UCSD-AML1 (cell line): ENCODE measurements around the gene BCAP31.
"Not testable (repeated sequence)": the region's sequence is repeated elsewhere in the genome, so short reads cannot be mapped to it uniquely, and the experiment has no call there.

ENCODE experiments used
- DNase-seq: peaks from one replicate; lab custom pipeline; 2025; ENCODE audit not compliant: unreplicated experiment; lab: John Stamatoyannopoulos, UW

BCAP31 gene

DNA sequence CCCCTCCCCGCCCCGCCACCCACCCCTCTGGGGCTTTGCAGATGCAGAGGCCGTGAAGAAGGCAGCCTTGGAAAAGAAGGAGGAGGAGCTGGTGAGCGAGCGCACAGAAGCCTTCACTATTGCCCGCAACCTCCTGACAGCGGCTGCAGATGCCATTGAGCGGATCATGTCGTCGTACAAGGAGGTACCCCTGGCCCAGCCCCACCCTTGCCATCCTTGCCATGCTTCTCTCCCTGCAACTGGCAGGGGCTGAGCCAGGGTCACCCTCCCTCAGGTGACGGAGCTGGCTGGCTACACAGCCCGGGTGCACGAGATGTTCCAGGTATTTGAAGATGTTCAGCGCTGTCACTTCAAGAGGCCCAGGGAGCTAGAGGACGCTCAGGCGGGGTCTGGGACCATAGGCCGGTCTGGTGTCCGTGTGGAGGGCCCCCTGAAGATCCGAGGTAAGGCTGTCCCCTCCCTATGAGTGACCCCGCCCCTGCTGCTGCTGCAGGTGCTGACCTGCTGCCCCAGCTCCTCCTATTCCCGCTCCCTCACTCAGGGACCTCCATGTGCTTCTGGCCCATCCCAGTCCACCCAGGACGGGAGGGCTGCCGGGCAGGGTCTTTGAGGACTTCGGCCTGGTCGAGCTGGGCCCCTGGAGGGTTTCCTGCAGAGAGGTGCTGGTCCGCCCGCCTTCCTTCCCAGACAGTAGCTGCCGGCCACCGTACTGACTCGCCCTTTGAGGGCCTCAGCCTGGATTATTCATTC, 12.1 kb upstream of the BCAP31 start:
- no peak for DNase-seq

DNA sequence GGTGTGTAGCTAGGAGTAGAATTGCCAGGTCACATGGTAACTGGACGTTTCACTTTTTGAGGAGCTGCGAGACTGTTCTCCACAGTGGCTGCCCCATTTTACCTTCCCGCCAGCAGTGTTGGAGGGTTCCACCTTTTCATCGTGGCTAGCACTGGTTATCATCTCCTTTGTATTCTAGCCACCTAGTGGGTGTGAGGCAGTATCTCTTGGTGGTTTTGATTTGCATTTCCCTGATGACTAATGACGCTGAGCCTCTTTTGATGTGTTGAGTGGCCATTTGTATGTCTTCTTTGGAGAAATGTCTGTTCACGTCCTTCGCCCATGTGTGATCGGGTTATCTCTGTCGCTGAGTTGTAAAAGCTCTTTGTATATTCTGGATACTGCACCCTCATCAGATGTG, 11.1 kb upstream of the BCAP31 start:
- DNase-seq: no peak

DNA sequence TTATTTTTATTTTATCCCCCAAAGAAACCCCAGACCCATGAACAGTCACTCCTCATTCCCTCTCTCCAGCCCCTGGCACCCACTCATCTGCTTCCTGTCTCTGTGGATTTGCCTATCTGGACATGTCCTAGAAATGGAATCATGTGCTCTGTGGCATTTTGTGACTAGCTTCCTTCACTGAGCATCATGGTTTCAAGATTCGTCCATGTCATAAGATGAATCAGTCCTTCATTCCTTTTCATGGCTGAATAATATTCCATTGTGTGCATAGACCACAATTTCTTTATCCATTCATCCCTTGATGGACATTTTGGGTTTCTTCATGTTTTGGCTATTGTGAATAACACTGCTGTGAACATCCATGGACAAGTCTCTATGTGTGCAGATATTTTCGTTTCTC, 10.7 kb upstream of the BCAP31 start:
- DNase-seq: no peak

DNA sequence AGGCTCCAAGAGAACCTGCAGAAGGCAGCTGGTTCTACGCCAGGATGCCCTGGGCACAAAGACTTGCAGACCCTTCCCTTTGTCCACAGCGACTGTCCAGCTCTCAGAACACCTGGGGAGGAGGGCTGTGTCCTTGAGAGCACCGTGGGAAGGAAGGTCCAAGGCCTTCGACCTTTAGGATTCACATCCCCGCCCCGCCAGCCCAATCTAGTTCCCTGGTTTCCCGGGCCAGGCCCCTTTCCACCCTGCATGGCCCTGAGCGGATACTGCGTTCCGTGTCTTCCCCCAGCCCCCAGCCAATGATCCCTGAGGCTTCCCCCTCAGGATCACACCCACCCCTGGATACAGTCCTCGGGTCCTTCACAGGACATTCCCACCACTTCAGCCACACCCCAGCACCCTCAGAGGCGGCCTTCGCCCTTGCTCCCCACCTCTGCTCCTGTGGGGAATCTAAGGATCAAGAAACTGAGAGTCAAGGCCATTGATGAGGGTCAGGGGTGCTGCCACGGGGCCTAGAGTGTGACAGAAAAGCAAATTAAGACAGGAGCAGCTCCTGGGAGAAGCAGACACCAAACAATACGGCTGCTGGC, 9.6 kb upstream of the BCAP31 start:
- no peak for DNase-seq

DNA sequence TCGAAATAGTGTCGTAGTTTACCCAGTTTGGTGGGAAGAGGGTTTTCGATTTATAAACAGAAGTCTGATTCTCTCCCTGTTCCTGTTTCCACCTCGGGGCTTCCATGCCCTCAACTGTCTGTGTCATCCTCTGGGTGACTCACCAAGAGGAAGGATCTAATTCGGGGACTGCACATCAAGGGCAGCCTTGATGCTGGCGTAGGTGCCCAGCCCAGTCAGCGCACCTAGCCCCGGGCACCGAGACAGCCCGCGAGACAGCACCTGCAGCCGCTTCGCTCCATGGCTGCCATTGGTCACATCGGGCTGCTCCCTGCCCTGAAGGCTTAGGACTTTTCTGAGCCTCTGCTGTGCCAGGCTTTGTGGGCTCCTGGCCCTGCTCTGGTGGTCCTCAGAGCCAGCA, 8.2 kb upstream of the BCAP31 start:
- no peak for DNase-seq

- DNase-seq: no peak
These were observed 7.6 kb upstream of the BCAP31 start for GRCh38 chrX:153731845-153732215.

DNA sequence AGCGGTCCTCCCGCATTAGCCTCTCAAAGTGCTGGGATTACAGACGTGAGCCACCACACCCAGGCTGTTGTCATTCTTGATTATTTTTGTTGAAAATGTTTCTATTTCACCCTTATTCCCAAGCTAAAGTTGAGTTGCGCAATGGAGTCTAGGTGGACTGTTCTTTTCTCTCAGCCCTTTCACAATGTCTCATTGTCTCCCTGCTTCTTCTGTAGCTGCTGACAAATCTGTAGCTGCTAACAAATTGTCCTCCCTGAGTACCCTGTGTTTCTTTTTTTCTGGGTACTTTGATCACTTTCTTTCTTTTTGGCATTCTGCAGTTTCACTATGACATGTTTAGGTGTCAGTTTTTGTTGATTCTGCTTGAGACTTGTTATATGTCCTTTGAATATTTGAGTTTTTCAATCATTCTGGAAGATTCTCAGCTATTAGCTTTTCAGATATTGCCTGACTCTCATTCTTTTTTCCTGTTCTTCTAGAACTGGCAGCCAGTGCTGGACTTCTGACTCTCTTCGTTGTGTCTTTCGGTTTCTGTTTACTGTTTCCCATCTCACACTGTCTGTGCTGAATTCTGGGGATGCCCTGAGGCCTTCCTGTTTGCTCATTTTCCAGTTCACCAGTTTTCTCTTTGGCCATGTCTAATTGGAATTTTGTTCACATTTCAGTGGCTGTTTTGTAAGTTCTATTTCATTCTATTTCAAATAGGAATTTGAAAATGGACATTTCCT, 7.1 kb upstream of the BCAP31 start:
- DNase-seq: no peak

DNA sequence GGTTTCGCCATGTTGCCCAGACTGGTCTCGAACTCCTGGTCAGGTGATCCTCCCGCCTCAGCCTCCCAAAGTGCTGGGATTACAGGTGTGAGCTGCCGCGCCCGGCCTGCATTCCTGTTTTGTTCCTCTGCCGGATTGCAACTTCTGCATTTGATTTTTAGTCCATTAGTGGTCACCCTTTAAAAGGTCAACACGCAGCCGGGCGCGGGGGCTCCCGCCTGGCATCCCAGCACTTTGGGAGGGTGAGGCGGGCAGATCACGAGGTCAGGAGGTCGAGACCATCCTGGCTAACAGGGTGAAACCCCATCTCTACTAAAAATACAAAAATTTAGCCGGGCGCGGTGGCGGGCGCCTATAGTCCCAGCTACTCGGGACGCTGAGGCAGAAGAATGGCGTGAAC, 5.9 kb upstream of the BCAP31 start:
- DNase-seq: not testable (repeated sequence)

DNA sequence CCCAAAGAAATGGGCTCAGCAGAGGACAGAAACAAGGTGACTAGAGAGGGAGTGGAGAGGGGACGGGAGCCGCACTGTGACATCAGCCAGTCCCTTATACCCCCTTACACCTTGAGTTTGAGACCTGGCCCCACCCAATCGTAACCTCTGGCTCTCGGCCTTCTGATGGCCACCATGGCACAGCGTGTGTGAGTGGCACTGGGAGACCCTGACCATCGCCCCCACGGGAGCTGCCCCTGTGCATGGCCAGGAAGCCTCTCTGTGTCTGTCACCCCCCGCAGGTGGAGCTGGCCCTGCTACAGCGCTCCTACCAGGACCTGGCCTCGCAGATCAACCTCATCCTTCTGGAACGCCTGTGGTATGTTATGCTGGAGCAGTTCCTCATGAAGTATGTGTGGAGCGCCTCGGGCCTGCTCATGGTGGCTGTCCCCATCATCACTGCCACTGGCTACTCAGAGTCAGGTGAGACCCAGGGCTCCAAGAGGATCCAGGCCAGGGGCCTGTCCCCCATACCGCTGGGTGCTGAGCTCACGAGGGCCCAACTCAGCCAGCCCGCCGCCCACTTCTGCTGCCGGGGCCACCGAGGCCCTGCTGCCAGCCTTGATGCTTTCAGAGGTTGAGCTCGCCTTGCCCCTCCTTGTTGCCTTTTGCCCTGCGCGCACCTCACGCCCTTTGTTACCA, 4.9 kb upstream of the BCAP31 start:
- DNase-seq: no peak

DNA sequence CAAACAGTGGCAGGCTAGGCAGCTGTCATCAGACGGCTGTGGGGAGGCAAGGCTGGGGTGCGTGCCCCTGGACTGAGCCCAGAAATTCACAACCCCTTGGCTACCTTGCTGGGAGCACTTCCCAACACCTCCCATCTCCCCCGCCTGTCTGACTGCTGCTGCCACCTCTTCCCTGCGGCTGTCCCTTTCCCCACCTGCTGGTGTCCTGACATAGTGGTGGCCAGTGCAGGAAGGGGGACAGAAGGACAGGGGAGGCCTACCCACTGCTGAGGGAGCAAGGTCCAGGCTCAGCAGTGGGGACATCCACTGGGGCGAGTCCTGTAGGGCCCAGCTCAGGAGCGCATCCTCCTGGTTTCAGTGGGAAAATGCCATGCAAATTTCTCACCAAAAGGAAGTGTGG, 3.9 kb upstream of the BCAP31 start:
- no peak for DNase-seq

GRCh38 chrX:153727123-153727931, 3.1 kb upstream of the BCAP31 start:
- DNase-seq: no peak

DNA sequence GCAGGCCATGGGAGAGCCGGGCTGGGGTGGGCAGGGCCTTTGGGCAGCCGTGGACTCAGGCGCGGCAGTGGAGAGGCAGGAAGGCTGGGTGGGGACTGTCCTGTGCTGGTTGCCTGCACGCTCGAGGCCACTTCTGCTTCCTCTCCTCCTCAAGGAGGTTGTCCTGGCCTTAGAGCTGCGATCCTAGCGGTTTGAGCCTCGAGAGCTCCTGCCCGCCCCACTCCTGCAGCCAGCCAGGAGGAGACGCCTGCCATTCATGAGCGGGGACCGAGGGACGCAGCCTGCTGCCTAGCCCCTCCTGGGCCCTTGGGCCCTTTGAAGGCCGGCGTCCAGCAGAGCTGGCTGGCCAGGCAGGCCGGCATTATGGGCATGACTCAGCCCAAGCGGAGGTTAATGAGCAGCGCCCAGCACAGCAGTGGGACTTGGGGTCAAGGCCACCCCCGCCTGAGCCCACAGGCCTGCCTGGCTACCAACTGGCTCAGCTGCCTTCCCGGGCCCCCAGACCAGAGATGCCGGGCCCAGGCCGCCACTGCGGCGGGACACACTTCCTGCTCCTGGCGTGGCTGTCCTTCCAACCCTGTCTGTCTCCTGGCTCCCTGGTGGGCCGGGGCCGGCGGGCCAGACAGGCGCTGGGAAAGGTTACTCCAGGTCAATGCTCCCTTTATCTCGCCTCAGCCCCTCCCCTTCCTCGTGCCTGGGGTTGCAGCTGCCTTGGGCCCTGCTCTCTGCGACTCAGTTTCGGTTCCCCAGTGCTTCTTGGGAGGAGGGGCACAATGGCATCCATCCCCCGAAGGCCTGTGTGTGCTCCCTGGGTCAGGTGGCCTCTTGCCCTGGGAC, 2.3 kb upstream of the BCAP31 start:
- DNase-seq: peak; percentile 47

DNA sequence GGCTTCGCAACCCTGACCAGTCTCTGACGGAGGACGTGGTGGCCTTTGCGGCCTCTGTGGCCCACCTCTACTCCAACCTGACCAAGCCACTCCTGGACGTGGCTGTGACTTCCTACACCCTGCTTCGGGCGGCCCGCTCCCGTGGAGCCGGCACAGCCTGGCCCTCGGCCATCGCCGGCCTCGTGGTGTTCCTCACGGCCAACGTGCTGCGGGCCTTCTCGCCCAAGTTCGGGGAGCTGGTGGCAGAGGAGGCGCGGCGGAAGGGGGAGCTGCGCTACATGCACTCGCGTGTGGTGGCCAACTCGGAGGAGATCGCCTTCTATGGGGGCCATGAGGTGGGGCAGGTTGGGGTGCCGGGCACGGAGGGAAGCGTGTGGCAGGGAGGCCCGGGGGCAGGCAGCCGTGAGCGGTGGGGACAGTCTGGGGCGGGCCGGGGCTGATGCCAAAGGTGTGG, 1.7 kb upstream of the BCAP31 start:
- no peak for DNase-seq

DNA sequence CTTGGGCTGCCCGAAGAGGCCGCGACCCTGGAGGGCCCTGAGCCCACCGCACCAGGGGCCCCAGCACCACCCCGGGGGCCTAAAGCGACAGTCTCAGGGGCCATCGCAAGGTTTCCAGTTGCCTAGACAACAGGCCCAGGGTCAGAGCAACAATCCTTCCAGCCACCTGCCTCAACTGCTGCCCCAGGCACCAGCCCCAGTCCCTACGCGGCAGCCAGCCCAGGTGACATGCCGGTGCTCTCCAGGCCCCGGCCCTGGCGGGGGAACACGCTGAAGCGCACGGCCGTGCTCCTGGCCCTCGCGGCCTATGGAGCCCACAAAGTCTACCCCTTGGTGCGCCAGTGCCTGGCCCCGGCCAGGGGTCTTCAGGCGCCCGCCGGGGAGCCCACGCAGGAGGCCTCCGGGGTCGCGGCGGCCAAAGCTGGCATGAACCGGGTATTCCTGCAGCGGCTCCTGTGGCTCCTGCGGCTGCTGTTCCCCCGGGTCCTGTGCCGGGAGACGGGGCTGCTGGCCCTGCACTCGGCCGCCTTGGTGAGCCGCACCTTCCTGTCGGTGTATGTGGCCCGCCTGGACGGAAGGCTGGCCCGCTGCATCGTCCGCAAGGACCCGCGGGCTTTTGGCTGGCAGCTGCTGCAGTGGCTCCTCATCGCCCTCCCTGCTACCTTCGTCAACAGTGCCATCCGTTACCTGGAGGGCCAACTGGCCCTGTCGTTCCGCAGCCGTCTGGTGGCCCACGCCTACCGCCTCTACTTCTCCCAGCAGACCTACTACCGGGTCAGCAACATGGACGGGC, 1.0 kb upstream of the BCAP31 start:
- DNase-seq: no peak

DNA sequence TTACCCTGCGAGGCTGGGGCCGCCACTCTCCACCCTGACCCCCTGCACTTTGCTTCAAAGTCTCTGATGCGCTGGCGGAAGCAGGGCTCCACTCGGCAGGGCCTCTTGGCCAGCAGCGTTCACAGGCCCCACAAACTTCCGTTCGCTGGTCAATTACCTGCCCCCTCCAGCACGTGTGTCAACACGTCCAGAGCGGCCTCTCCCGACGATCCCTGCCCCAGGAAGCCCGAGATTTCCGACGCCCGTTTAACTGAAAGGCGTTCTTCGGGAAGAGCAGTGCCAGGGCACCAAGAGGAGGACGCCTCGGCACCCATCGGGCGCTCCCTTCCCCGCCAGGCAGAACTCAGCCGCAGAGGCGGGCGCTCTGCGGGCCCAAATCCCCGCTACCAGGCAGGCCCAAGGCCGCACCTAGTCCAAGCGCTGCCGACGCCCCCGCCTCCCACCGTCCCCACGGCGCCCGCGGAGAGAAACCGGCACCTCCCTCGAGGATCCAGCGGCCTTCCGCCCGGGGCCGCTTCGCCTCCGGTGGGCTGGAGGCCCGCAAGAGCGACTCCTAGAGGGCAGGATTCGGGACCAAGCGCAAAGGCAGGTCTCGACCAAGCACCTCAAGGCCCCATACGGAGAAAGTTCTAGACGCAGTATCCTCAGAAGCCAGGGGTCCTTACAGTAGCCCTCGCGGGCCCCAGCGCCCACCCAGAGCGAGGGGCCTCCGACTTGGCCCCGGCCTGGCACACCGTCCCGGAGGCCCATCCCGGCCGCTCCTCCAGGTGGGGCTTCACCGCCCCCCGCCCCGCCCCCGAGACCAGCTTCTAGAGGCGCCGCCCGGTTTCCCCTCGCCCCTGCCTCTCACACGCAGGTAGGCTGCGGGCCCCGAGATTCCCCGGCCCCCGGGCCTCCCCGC, 586 bp downstream of the BCAP31 start:
- peak; percentile 58 for DNase-seq

GRCh38 chrX:153722704-153723350, 1.4 kb downstream of the BCAP31 start:
- DNase-seq: no peak

- DNase-seq: no peak
These were observed 4.5 kb downstream of the BCAP31 start for GRCh38 chrX:153719701-153720100.

GRCh38 chrX:153719238-153719637, 4.9 kb downstream of the BCAP31 start:
- no peak for DNase-seq
